Adrenal gland (tissue), 12 donors: ENCODE measurements around the gene MAP3K8. TPM values are rescaled to one million over a fixed set of nuclear protein-coding genes. Genes with fewer than 3 reads are reported as not detected.

Source experiments
- DNase-seq, 7 donors: peaks; one replicate each; pipeline ENCODE4 v3.0.0-alpha.2; 2019 to 2020
- H3K27ac ChIP-seq, 5 donors: fragments of 200-600 bp; sonication (generic) in 4 of 5; 1 replicate in 3 of 5; 2 replicates in 2 of 5; pipeline versions ENCODE4 v1.5.1 to v1.8.0; 2016 to 2020; ENCODE audit warnings: mild to moderate bottlenecking in 1 of 5
- H3K27me3 ChIP-seq: fragments of 200-600 bp; 2 replicates; pipeline ENCODE4 v1.8.0; 2021
- H3K36me3 ChIP-seq, 2 donors: fragments of 200-600 bp; replicated peaks in 1 of 2; 1 replicate in 1 of 2; 2 replicates in 1 of 2; pipeline versions ENCODE4 v1.5.1 to v1.8.0; 2018 to 2022
- H3K4me1 ChIP-seq, 2 donors: fragments of 200-600 bp; replicated peaks in 1 of 2; 1 replicate in 1 of 2; 2 replicates in 1 of 2; pipeline versions ENCODE4 v1.5.1 to v1.8.0; 2018 to 2021
- H3K4me3 ChIP-seq, 4 donors: fragments of 200-600 bp; sonication (generic) in 3 of 4; one replicate each; pipeline ENCODE4 v1.5.1; 2016 to 2018
- H3K9me3 ChIP-seq, 3 donors: fragments of 200-600 bp; sonication (generic) in 1 of 3; replicated peaks in 1 of 3; 1 replicate in 2 of 3; 2 replicates in 1 of 3; pipeline versions ENCODE4 v1.5.1 to v1.8.0; 2016 to 2021
- CTCF ChIP-seq, 6 experiments: fragments of 450-650 bp in 4 of 6; fragments of 200-600 bp in 2 of 6; sonication (generic) in 1 of 6; IDR thresholded peaks; 1 replicate in 5 of 6; 2 replicates in 1 of 6; pipeline versions ENCODE4 v1.5.1 to v1.8.0; 2016 to 2021; ENCODE audit warnings: antibody characterized with exemption in 6 of 6, mild to moderate bottlenecking in 2 of 6, moderate library complexity in 1 of 6
- POLR2A ChIP-seq, 2 donors: fragments of 450-650 bp; IDR thresholded peaks; one replicate each; pipeline ENCODE4 v1.6.1; 2017; ENCODE audit warnings: antibody characterized with exemption in 2 of 2, mild to moderate bottlenecking in 2 of 2, moderate library complexity in 1 of 2
- WGBS, 4 donors: extraction: QIAGEN DNeasy Blood & Tissue Kit in 2 of 4; methylation state at CpG; one replicate each; pipeline versions ENCODE4 v1.1.5 to v1.1.7; 2013 to 2017; 5-methylcytosine and 5-hydroxymethylcytosine counted together
- intact Hi-C, 2 donors: fragments of 100-400 bp; cut with DNase I; formaldehyde crosslinking; loops; one replicate each; pipeline versions ENCODE4 v1.14.1 to v1.15.0; 2022 to 2023
- polyA plus RNA-seq, 3 donors: library from polyadenylated mRNA; stranded (reverse); fragments of 200-250 nt in 2 of 3; fragments of 350-450 nt in 1 of 3; fragmentation: Illumina TruSeq in 1 of 3; extraction: RNeasy Lipid Tissue Mini Kit (QIAGEN cat#74804) in 1 of 3; gene quantifications; one replicate each; pipeline ENCODE4 v1.2.3, GENCODE V29; 2013 to 2014
- total RNA-seq, 9 donors: library from RNA; depleted of rRNA in 4 of 9; stranded (reverse); fragments of >200 nt in 4 of 9; fragments of 120-200 nt in 1 of 9; fragmentation: NEBNext Ultra II Directional in 1 of 9; extraction: Animal tissue kit (Norgen Biotek cat#: 25700) in 1 of 9; gene quantifications; one replicate each; pipeline versions ENCODE4 v1.1.0 to v1.2.4, GENCODE V29; 2013 to 2023
- donor health status: healthy with polysubstance abuse.
- donor health status: Bipolar disorder and iron deficiency.
- donor health status: DM: yes; HTN: yes; CAD: no.
- donor health status: DM: no; HTN: no; CAD: no.
- donor health status: DM: no; HTN: no; CAD: no.
- donor health status: DM: yes; HTN: yes; CAD: no.

The MAP3K8 gene
- total and polyA plus RNA-seq, 12 donors, result 2.0 to 58.0 (median 20.1) TPM

DNA sequence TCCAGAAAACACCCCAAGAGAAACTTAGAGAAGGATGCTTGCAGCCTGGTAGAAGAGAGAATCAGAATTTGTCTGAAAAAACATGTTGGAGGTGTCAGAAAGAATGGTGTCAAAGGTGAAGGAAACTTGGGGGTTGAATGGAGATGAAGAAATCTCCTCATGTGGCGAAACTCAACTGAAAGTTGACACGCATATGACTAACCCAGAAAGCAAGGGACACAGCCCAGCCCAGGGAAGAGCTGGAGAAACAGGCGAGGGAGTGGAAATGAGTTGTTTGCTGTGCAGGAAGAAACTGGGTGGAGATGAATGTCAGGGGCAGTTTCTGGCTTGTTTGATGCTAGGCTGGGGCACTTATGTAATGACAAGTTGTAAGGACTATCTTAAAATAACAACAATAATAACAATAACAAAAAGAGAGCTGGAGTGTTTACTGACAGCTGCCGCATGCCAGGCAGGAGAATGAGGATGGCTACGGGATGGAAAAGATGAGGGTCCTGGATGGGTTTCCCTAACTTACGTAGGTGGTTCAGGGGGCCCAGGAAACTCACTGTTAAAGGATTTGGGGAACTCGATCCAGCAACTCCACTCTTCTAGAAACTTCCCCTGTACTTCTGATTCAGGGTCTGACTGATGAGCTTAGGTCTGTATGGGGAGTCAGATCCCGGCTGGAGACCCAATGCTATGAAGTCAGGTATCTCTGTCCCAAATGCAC, 57.4 kb downstream of the MAP3K8 start:
- TF ChIP-seq CTCF (IDR thresholded peaks at IDR 0.05) (no peak), POLR2A (IDR thresholded peaks at IDR 0.05) (no peak)
- H3K27me3 ChIP-seq, result no peaks in the 10 kb centered on the region
- intact Hi-C loops, result no loop called here
- no peak overlapping the region for H3K4me3 ChIP-seq
- H3K27ac ChIP-seq, result peak overlapping the region in 1 of 5 donors; percentile 53
- DNase-seq, result peak in 5 of 7 donors; percentile 30 to 52 (median 35)
- peaks cover 5 to 7% of the 10 kb centered on the region in 2 donors for H3K4me1 ChIP-seq
- H3K36me3 ChIP-seq, result no peaks in the 10 kb centered on the region
- 67 to 73% (median 70%) methylated on average over 8 of the region's 8 CpGs for WGBS, 4 donors
- H3K9me3 ChIP-seq, result no peaks in the 10 kb centered on the region

GRCh38 chr10:30491916-30492515, 58.0 kb downstream of the MAP3K8 start:
- intact Hi-C loops, result no loop called here
- no peaks in the 10 kb centered on the region for H3K36me3 ChIP-seq
- H3K27me3 ChIP-seq, result no peaks in the 10 kb centered on the region
- TF ChIP-seq POLR2A (IDR thresholded peaks at IDR 0.05) (no peak), CTCF (IDR thresholded peaks at IDR 0.05) (no peak)
- no peak for DNase-seq
- no peak overlapping the region for H3K4me3 ChIP-seq
- WGBS, 4 donors, result 83 to 90% (median 87%) methylated on average over 3 to 4 of the region's 4 CpGs
- peak overlapping the region in 1 of 5 donors; percentile 53 for H3K27ac ChIP-seq
- peaks cover 5 to 7% of the 10 kb centered on the region in 2 donors for H3K4me1 ChIP-seq
- H3K9me3 ChIP-seq, result no peaks in the 10 kb centered on the region

GRCh38 chr10:30493609-30494530, 59.9 kb downstream of the MAP3K8 start:
- 51 to 59% (median 57%) methylated on average over 11 of the region's 11 CpGs for WGBS, 4 donors
- intact Hi-C loops, result no loop called here
- no peaks in the 10 kb centered on the region for H3K27me3 ChIP-seq
- H3K4me3 ChIP-seq, result no peak overlapping the region
- peak overlapping the region; percentile 49 to 92 (median 77) for H3K27ac ChIP-seq
- no peaks in the 10 kb centered on the region for H3K36me3 ChIP-seq
- DNase-seq, result peak; percentile 88 to 97 (median 96)
- peaks cover 7 to 9% of the 10 kb centered on the region in 2 donors for H3K4me1 ChIP-seq
- H3K9me3 ChIP-seq, result no peaks in the 10 kb centered on the region
- TF ChIP-seq CTCF (IDR thresholded peaks at IDR 0.05) (peak in 5 of 6 experiments; percentile 24 to 52 (median 32)), POLR2A (IDR thresholded peaks at IDR 0.05) (no peak)

GRCh38 chr10:30494558-30494957, 60.6 kb downstream of the MAP3K8 start:
- peaks cover 7 to 9% of the 10 kb centered on the region in 2 donors for H3K4me1 ChIP-seq
- peak overlapping the region in 4 of 5 donors; percentile 49 to 92 (median 78) for H3K27ac ChIP-seq
- H3K36me3 ChIP-seq, result no peaks in the 10 kb centered on the region
- H3K27me3 ChIP-seq, result no peaks in the 10 kb centered on the region
- intact Hi-C loops, result no loop called here
- no peak overlapping the region for H3K4me3 ChIP-seq
- 56 to 70% (median 63%) methylated on average over 4 of the region's 4 CpGs for WGBS, 4 donors
- TF ChIP-seq CTCF (IDR thresholded peaks at IDR 0.05), result no peak
- TF ChIP-seq POLR2A (IDR thresholded peaks at IDR 0.05), result no peak
- DNase-seq, result no peak
- H3K9me3 ChIP-seq, result no peaks in the 10 kb centered on the region
